ENCODE results near the gene TEX14.

TEX14 gene

DNA sequence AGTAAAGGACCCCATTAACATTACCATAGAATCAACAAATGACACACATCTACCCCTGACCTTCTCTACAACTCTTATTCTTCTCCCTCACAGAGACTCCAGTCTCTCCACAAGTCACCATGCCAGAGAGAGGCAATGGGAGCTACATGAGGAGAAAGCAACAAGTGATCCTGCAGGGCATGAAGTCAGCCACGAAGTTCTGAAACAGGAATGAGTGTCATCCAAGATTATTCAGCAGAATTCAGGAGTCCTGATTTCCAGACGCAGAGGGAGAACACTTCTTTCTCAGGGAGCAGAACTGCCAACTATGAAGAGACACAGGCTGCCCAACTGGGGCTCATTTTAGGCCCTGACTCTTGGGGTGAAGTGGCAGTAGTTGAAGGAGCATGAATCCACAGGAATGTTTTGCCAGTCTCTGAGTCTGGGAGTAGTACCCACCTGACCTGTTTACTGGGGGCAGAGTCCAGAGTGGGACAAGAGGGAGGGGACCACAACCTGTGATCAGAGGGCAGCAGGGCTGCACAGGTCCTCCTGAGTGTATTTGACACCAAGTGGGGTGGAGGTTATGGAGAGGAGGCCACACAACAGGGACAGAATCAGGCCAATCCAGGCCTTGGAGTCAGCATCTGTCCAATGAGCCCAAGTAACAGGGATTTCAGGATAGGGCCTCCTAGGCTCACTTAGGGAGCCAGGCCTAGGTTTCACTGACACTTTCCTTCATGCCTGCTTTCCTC, 175.0 kb downstream of the TEX14 start:
- DNase-seq = no peak

GRCh38 chr17:58515286-58515685, 176.6 kb downstream of the TEX14 start:
- no peak for DNase-seq

- DNase-seq = no peak
Measured at GRCh38 chr17:58514770-58515157, 177.1 kb downstream of the TEX14 start.

DNA sequence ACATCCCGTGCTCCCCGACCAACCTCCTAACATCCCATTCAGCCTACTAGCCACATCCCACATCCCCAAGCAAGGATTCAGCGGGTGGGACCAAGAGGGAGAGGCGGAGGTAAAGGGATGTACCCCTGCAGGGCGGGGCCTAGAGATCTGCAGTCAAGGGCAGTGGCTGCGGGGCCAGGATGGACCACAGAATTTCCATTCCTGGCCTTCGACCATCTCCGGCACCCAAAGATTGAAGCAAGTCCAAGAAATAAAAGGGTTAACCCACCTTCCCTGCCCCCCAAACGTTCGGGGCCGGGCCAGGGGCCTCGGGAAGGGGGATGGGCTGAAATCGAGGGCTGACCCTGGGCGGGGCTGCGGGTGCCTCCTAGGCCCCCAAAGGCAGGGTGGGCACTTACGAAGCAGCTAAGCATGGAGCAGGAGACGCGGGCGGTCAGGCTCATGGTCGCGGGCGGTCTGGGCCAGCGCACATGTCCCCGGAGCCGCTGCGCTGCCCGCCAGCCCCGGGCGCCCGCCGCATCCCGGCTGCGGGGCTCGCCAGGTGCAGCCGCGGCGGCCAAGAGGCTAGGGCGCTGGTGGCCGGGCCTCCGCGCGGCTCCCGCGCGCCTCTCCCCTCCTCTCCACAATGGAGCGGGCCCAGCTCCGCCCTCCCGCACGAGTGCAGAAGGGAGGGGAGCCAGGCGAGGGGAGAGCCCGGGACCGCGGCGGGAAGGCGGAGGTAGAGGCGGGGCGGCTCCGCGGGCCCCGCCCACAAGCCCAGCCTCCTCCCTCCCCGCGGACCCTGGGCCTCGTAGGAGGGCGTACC, 177.7 kb downstream of the TEX14 start, which contains the start of gene MTMR4:
MTMR4 (minus strand) TSS at position 674 of the 805 bp plus-strand sequence; CDS start at position 443, 231 bp downstream.
- DNase-seq = no peak

- DNase-seq = no peak
Measured at GRCh38 chr17:58513267-58513964, 178.4 kb downstream of the TEX14 start.

GRCh38 chr17:58510075-58510474, 181.8 kb downstream of the TEX14 start:
- no peak for DNase-seq

DNA sequence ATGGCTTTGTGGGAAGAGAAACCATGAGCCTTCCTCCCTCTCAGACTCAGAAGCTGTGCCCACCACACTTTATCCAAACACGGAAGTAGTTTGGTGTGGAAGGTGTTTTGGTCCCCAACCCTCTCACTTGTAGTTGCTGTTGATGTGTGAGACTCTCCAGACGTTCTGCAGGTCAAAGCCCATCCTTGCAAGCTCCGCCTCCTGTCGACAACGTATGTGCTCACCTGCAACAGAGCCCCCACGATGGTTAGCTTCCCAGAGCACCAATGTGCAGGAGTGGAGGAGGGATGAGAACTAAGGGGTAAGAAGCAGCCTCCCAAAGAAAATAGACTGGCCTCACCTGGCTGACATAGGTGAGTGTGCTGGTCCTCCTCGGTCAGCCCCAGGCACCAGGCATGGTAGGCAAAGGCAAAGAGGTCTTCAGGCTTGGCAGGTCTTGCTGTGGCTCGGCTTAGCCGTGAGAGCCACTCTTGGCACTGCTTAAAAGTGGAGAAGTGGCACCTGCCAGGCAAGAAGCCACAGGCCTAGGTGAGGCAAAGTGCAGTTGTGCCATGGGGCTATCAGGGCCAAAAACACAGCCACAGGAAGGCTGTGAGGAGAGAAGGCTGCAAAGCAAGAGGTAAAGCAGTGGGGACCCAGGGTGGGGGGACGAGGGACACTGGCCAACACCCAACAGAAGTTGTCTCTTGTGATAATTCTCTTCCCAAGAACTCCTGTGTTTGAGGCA, 183.3 kb downstream of the TEX14 start:
- no peak for DNase-seq

DNA sequence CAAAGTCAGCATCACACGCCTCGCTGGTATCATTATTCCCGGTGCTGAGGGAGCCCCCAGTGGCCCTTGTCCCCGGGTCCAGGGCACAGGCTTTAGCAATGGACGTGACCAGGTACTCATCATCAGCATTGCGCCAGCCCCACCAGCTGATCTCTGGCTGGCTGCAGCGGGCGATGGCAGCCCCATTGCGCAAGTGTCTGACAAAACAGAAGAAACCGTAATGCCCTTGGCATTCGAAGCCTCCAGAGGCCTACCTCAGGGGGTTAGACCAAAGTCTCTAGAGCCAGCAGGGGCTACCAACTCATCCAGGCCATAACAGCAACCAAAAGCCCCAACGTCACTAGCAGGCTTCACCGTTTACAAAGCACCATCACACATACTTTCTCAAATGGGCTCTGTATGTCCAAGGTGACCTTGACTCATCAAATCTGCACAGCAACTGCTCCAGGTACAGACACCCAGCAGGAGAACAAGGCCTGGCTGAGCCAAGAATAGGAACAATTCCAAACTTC, 184.7 kb downstream of the TEX14 start:
- DNase-seq = no peak

Data from GF-D8 (cell line).